Aorta (tissue), 5 donors: ENCODE results near the gene NKX2-4. TPM values are rescaled to one million over a fixed set of nuclear protein-coding genes. Genes with fewer than 3 reads are reported as not detected.

Experiments
- ATAC-seq: fragments of 200-7000 bp; cut with Tn5 transposase; one replicate; pipeline ENCODE4 v1.9.1; 2022; ENCODE audit warnings: moderate library complexity; ENCODE audit not compliant: low FRiP score
- DNase-seq, 2 donors: peaks; one replicate each; pipeline ENCODE4 v3.0.0-alpha.2; 2020
- H3K27ac ChIP-seq, 2 donors: one replicate each; pipeline ENCODE4 v1.5.1; 2013; ENCODE audit warnings: low read length in 2 of 2, mild to moderate bottlenecking in 2 of 2, moderate library complexity in 2 of 2, control low read depth in 1 of 2, inconsistent platforms in 1 of 2, low read depth in 1 of 2
- H3K27me3 ChIP-seq, 2 donors: one replicate each; pipeline ENCODE4 v1.6.1; 2013; ENCODE audit warnings: control low read depth in 1 of 2, low read length in 1 of 2, mild to moderate bottlenecking in 1 of 2, moderate library complexity in 1 of 2; ENCODE audit not compliant: insufficient read depth in 2 of 2, control insufficient read depth in 1 of 2
- H3K36me3 ChIP-seq, 2 donors: one replicate each; pipeline ENCODE4 v1.6.1; 2013; ENCODE audit warnings: control low read depth in 1 of 2, low read length in 1 of 2, mild to moderate bottlenecking in 1 of 2; ENCODE audit not compliant: insufficient read depth in 2 of 2, control insufficient read depth in 1 of 2
- H3K4me1 ChIP-seq, 2 donors: one replicate each; pipeline ENCODE4 v1.6.1; 2013; ENCODE audit warnings: low read length in 2 of 2, control low read depth in 1 of 2, mild to moderate bottlenecking in 1 of 2, moderate library complexity in 1 of 2; ENCODE audit not compliant: insufficient read depth in 2 of 2, control insufficient read depth in 1 of 2
- H3K4me3 ChIP-seq, 2 donors: one replicate each; pipeline ENCODE4 v1.5.1; 2013; ENCODE audit warnings: low read length in 2 of 2, control low read depth in 1 of 2, mild to moderate bottlenecking in 1 of 2
- H3K9me3 ChIP-seq: one replicate; pipeline ENCODE4 v1.6.1; 2013; ENCODE audit warnings: mild to moderate bottlenecking, low read length; ENCODE audit not compliant: control insufficient read depth
- WGBS, 2 donors: extraction: QIAGEN DNeasy Blood & Tissue Kit; methylation state at CpG; one replicate each; pipeline ENCODE4 v1.1.7; 2013; 5-methylcytosine and 5-hydroxymethylcytosine counted together
- intact Hi-C, 2 donors: fragments of 100-400 bp; cut with DNase I; formaldehyde crosslinking; loops; one replicate each; pipeline versions ENCODE4 v1.14.2 to v1.15.0; 2022
- polyA plus RNA-seq, 2 donors: library from polyadenylated mRNA; stranded (reverse); fragments of 200-250 nt; gene quantifications; one replicate each; pipeline ENCODE4 v1.2.3, GENCODE V29; 2013
- total RNA-seq, 2 donors: library from RNA; stranded (reverse); fragmentation: NEBNext Ultra II Directional; extraction: Animal tissue kit (Norgen Biotek cat#: 25700); gene quantifications; one replicate each; pipeline ENCODE4 v1.2.1, GENCODE V29; 2021
- donor health status: healthy with polysubstance abuse.
- donor health status: Bipolar disorder and iron deficiency.
- donor health status: DM: no; HTN: no; CAD: no.
- donor health status: DM: no; HTN: no; CAD: no.
- donor health status: DM: yes; HTN: yes; CAD: no.

NKX2-4 gene
- total and polyA plus RNA-seq, 4 donors = not detected

- WGBS, 2 donors = 4 to 6% methylated on average over 86 to 103 of the region's 103 CpGs
- ATAC-seq = no peak
Measured at GRCh38 chr20:21395666-21396598, 1.4 kb downstream of the NKX2-4 start.

GRCh38 chr20:21395051-21395665 lies 2.2 kb downstream of the NKX2-4 start:
- H3K4me3 ChIP-seq = no peak overlapping the region
- H3K4me1 ChIP-seq = no peaks in the 10 kb centered on the region
- H3K27me3 ChIP-seq = no peaks in the 10 kb centered on the region
- H3K27ac ChIP-seq = no peak overlapping the region
- H3K36me3 ChIP-seq = no peaks in the 10 kb centered on the region
- 30 to 37% methylated on average over 6 of the region's 6 CpGs for WGBS, 2 donors
- peaks cover 2% of the 10 kb centered on the region for H3K9me3 ChIP-seq
- intact Hi-C loops = loop anchor here (5.0 to 10.0 kb wide), 2 partner anchors 93 to 290 kb away; partner anchors contain the start of genes LINC00237 (in 1 of the 2) and XRN2 (in 1 of the 2)
- ATAC-seq = no peak
- DNase-seq = no peak

More at GRCh38 chr20:21395666-21396598, 1.4 kb downstream of the NKX2-4 start:
- DNase-seq = peak; percentile 32 to 72
- Histone ChIP-seq H3K27ac (no peak overlapping the region), H3K36me3 (no peaks in the 10 kb centered on the region), H3K27me3 (no peaks in the 10 kb centered on the region), H3K4me1 (no peaks in the 10 kb centered on the region), H3K4me3 (peak overlapping the region; percentile 15 to 16), H3K9me3 (peaks cover 2% of the 10 kb centered on the region)
- intact Hi-C loops = loop anchor here (5.0 to 10.0 kb wide), 2 partner anchors 94 to 291 kb away; partner anchors contain the start of genes LINC00237 (in 1 of the 2) and XRN2 (in 1 of the 2)

- Histone ChIP-seq H3K27me3 (no peaks in the 10 kb centered on the region), H3K9me3 (peaks cover 2% of the 10 kb centered on the region), H3K4me3 (no peak overlapping the region), H3K36me3 (no peaks in the 10 kb centered on the region), H3K27ac (no peak overlapping the region), H3K4me1 (no peaks in the 10 kb centered on the region)
- WGBS, 2 donors = 21 to 25% methylated on average over 3 of the region's 3 CpGs
- intact Hi-C loops = loop anchor here in 1 of 2 donors (10.0 kb wide), 1 partner anchor 290 kb away; the partner anchor contains the start of gene LINC00237
- DNase-seq (no peak), ATAC-seq (no peak)
Measured at GRCh38 chr20:21394551-21394950, 2.8 kb downstream of the NKX2-4 start.

- intact Hi-C loops = loop anchor here in 1 of 2 donors (10.0 kb wide), 1 partner anchor 289 kb away; the partner anchor contains the start of gene LINC00237
- DNase-seq = no peak
- no peaks in the 10 kb centered on the region for H3K27me3 ChIP-seq
- H3K27ac ChIP-seq = no peak overlapping the region
- peaks cover 2% of the 10 kb centered on the region for H3K9me3 ChIP-seq
- H3K36me3 ChIP-seq = no peaks in the 10 kb centered on the region
- no peak overlapping the region for H3K4me3 ChIP-seq
- no peak for ATAC-seq
- H3K4me1 ChIP-seq = no peaks in the 10 kb centered on the region
- 52 to 53% methylated on average over 4 of the region's 4 CpGs for WGBS, 2 donors
Measured at GRCh38 chr20:21393816-21394519, 3.4 kb downstream of the NKX2-4 start.

GRCh38 chr20:21393166-21393565 lies 4.2 kb downstream of the NKX2-4 start:
- Histone ChIP-seq H3K36me3 (no peaks in the 10 kb centered on the region), H3K4me3 (no peak overlapping the region), H3K27ac (no peak overlapping the region), H3K4me1 (no peaks in the 10 kb centered on the region), H3K9me3 (peaks cover 2% of the 10 kb centered on the region), H3K27me3 (no peaks in the 10 kb centered on the region)
- intact Hi-C loops = loop anchor here in 1 of 2 donors (10.0 kb wide), 1 partner anchor 288 kb away; the partner anchor contains the start of gene LINC00237
- 56 to 61% methylated on average over 4 of the region's 4 CpGs for WGBS, 2 donors
- ATAC-seq (no peak), DNase-seq (no peak)

- H3K27ac ChIP-seq = no peak overlapping the region
- no peaks in the 10 kb centered on the region for H3K27me3 ChIP-seq
- no peaks in the 10 kb centered on the region for H3K9me3 ChIP-seq
- intact Hi-C loops = loop anchor here in 1 of 2 donors (10.0 kb wide), 1 partner anchor 287 kb away; the partner anchor contains the start of gene LINC00237
- H3K4me3 ChIP-seq = no peak overlapping the region
- WGBS, 2 donors = 39 to 48% methylated on average over 10 of the region's 10 CpGs
- no peaks in the 10 kb centered on the region for H3K4me1 ChIP-seq
- ATAC-seq = no peak
- no peak for DNase-seq
- H3K36me3 ChIP-seq = peaks cover 0 to 3% of the 10 kb centered on the region in 2 donors
Measured at GRCh38 chr20:21391972-21392352, 5.4 kb downstream of the NKX2-4 start.

GRCh38 chr20:21391185-21391971 lies 5.9 kb downstream of the NKX2-4 start:
- H3K27me3 ChIP-seq = no peaks in the 10 kb centered on the region
- peaks cover 0 to 5% of the 10 kb centered on the region in 2 donors for H3K36me3 ChIP-seq
- peak in 1 of 2 donors; percentile 73 for DNase-seq
- WGBS, 2 donors = 49 to 50% methylated on average over 52 to 61 of the region's 61 CpGs
- H3K4me3 ChIP-seq = no peak overlapping the region
- H3K27ac ChIP-seq = no peak overlapping the region
- no peaks in the 10 kb centered on the region for H3K9me3 ChIP-seq
- intact Hi-C loops = loop anchor here in 1 of 2 donors (10.0 kb wide), 1 partner anchor 287 kb away; the partner anchor contains the start of gene LINC00237
- no peaks in the 10 kb centered on the region for H3K4me1 ChIP-seq
- ATAC-seq = no peak
